H1 (cell line): ENCODE results near the gene CLDN14. TPM values are rescaled to one million over a fixed set of nuclear protein-coding genes. Genes with fewer than 3 reads are reported as not detected.

Experiments
- CTCF ChIA-PET: fragments of 300-600 bp; sonication (Branson Sonifier 250); formaldehyde crosslinking; loops from one replicate; lab custom pipeline; 2021; ENCODE audit not compliant: partially characterized antibody; lab: Charles Lee
- POLR2A ChIA-PET: fragments of 300-600 bp; sonication (Branson Sonifier 250); formaldehyde crosslinking; loops from one replicate; lab custom pipeline; 2021; ENCODE audit warnings: inconsistent platforms; ENCODE audit not compliant: partially characterized antibody; lab: Charles Lee
- DNase-seq, 2 experiments: peaks; one replicate each; pipeline versions ENCODE4 v3.0.0 to v3.0.0-alpha.2; 2010 to 2022; ENCODE audit warnings: low spot score in 2 of 2, low read depth in 1 of 2, mixed read lengths in 1 of 2
- FAIRE-seq: peaks from 2 replicates; lab custom pipeline; 2011; peaks lifted over from hg19 to GRCh38; lab: Jason Lieb, UNC
- H2AFZ ChIP-seq: 2 replicates; pipeline ENCODE4 v1.8.1; 2012; ENCODE audit warnings: low read length, inconsistent platforms
- H2AK5ac ChIP-seq: 2 replicates; pipeline ENCODE4 v1.6.1; 2013; ENCODE audit warnings: low read depth, low read length
- H2BK120ac ChIP-seq: replicated peaks from 2 replicates; pipeline ENCODE3; 2013; ENCODE audit warnings: low read depth, low read length, inconsistent platforms
- H2BK12ac ChIP-seq: 2 replicates; pipeline ENCODE4 v1.6.1; 2013; ENCODE audit warnings: low read depth, low read length
- H2BK15ac ChIP-seq: 2 replicates; pipeline ENCODE4 v1.6.1; 2013; ENCODE audit warnings: low read length
- H2BK20ac ChIP-seq: 2 replicates; pipeline ENCODE4 v1.6.1; 2013; ENCODE audit warnings: low read length
- H2BK5ac ChIP-seq: 2 replicates; pipeline ENCODE4 v1.6.1; 2013; ENCODE audit warnings: low read depth, low read length
- H3K14ac ChIP-seq: 2 replicates; pipeline ENCODE4 v1.6.1; 2013; ENCODE audit warnings: inconsistent platforms; ENCODE audit not compliant: insufficient read length
- H3K18ac ChIP-seq: 2 replicates; pipeline ENCODE4 v1.6.1; 2013; ENCODE audit warnings: low read length; ENCODE audit errors: extremely low read depth
- H3K23ac ChIP-seq: 2 replicates; pipeline ENCODE4 v1.6.1; 2013; ENCODE audit warnings: inconsistent platforms; ENCODE audit not compliant: insufficient read length
- H3K23me2 ChIP-seq: 2 replicates; pipeline ENCODE4 v1.6.1; 2013; ENCODE audit warnings: low read depth, low read length
- H3K27ac ChIP-seq: 2 replicates; pipeline ENCODE4 v1.6.1; 2011; ENCODE audit warnings: low read depth, low read length, inconsistent platforms
- H3K27me3 ChIP-seq, 4 experiments: replicated peaks in 1 of 4; 1 replicate in 1 of 4; 2 replicates in 3 of 4; pipeline versions ENCODE4 v1.6.1 to v1.8.1; 2011 to 2013; ENCODE audit warnings: low read length in 3 of 4, mild to moderate bottlenecking in 3 of 4, inconsistent platforms in 2 of 4, mixed read lengths in 2 of 4, moderate library complexity in 1 of 4; ENCODE audit not compliant: control insufficient read depth in 3 of 4, insufficient read depth in 3 of 4; ENCODE audit errors: extremely low read depth in 1 of 4
- H3K36me3 ChIP-seq, 4 experiments: 2 replicates each; pipeline versions ENCODE4 v1.6.1 to v1.8.1; 2011 to 2013; ENCODE audit warnings: mild to moderate bottlenecking in 4 of 4, low read length in 3 of 4, moderate library complexity in 2 of 4, control low read depth in 1 of 4, inconsistent platforms in 1 of 4; ENCODE audit not compliant: insufficient read depth in 4 of 4, control insufficient read depth in 2 of 4
- H3K4ac ChIP-seq: replicated peaks from 2 replicates; pipeline ENCODE3; 2013; ENCODE audit warnings: low read length, low read depth, mixed read lengths, inconsistent platforms; ENCODE audit not compliant: insufficient read length
- H3K4me1 ChIP-seq, 4 experiments: replicated peaks in 1 of 4; 1 replicate in 1 of 4; 2 replicates in 3 of 4; pipeline versions ENCODE4 v1.6.1 to v1.8.1; 2011 to 2013; ENCODE audit warnings: low read length in 3 of 4, inconsistent platforms in 2 of 4, mixed read lengths in 1 of 4; ENCODE audit not compliant: insufficient read depth in 4 of 4, control insufficient read depth in 3 of 4
- H3K4me2 ChIP-seq, 2 experiments: 2 replicates each; pipeline versions ENCODE4 v1.6.1 to v1.8.1; 2011 to 2013; ENCODE audit warnings: low read depth in 2 of 2, low read length in 2 of 2, control low read depth in 1 of 2, inconsistent platforms in 1 of 2, mild to moderate bottlenecking in 1 of 2; ENCODE audit not compliant: insufficient read depth in 1 of 2
- H3K4me3 ChIP-seq, 4 experiments: fragments of 200-600, 300-600 bp in 1 of 4; sonication (generic), shearing (Covaris generic), sonication (Bioruptor Twin) in 1 of 4; 2 replicates each; pipeline versions ENCODE4 v1.5.1 to v1.8.1; 2011 to 2016; ENCODE audit warnings: low read length in 4 of 4, low read depth in 3 of 4, control low read depth in 2 of 4, inconsistent platforms in 2 of 4, mild to moderate bottlenecking in 2 of 4, mixed read lengths in 1 of 4, moderate library complexity in 1 of 4; ENCODE audit not compliant: insufficient read depth in 2 of 4; ENCODE audit errors: extremely low read depth in 1 of 4
- H3K56ac ChIP-seq: replicated peaks from 2 replicates; pipeline ENCODE3; 2013; ENCODE audit warnings: low read depth, mild to moderate bottlenecking, mixed read lengths, low read length, inconsistent platforms; ENCODE audit not compliant: insufficient read length
- H3K79me1 ChIP-seq: 2 replicates; pipeline ENCODE4 v1.6.1; 2013; ENCODE audit warnings: low read depth, low read length, control low read depth
- H3K79me2 ChIP-seq, 2 experiments: 2 replicates each; pipeline versions ENCODE4 v1.6.1 to v1.8.1; 2012 to 2013; ENCODE audit warnings: low read length in 2 of 2, mild to moderate bottlenecking in 2 of 2, inconsistent platforms in 1 of 2; ENCODE audit not compliant: insufficient read depth in 2 of 2, control insufficient read depth in 1 of 2
- H3K9ac ChIP-seq, 4 experiments: replicated peaks in 1 of 4; 1 replicate in 1 of 4; 2 replicates in 3 of 4; pipeline versions ENCODE4 v1.6.1 to v1.8.1; 2011 to 2013; ENCODE audit warnings: low read depth in 3 of 4, low read length in 3 of 4, control low read depth in 2 of 4, mild to moderate bottlenecking in 2 of 4, moderate library complexity in 2 of 4, inconsistent platforms in 1 of 4; ENCODE audit errors: extremely low read depth in 1 of 4
- H3K9me3 ChIP-seq, 2 experiments: 2 replicates each; pipeline versions ENCODE4 v1.6.1 to v1.8.1; 2012 to 2013; ENCODE audit warnings: mild to moderate bottlenecking in 2 of 2, moderate library complexity in 2 of 2, control low read depth in 1 of 2, inconsistent platforms in 1 of 2, low read depth in 1 of 2, low read length in 1 of 2, mixed read lengths in 1 of 2; ENCODE audit not compliant: insufficient read depth in 2 of 2
- H4K20me1 ChIP-seq, 2 experiments: replicated peaks in 1 of 2; 2 replicates each; pipeline versions ENCODE3 to v1.8.1; 2011 to 2013; ENCODE audit warnings: inconsistent platforms in 2 of 2, low read length in 2 of 2, mild to moderate bottlenecking in 1 of 2; ENCODE audit not compliant: insufficient read depth in 2 of 2, control insufficient read depth in 1 of 2
- H4K5ac ChIP-seq: 2 replicates; pipeline ENCODE4 v1.6.1; 2013; ENCODE audit warnings: low read length, low read depth, mixed read lengths, inconsistent platforms; ENCODE audit not compliant: insufficient read length
- H4K8ac ChIP-seq: 2 replicates; pipeline ENCODE4 v1.8.0; 2013; ENCODE audit warnings: mild to moderate bottlenecking, moderate library complexity, low read length, inconsistent platforms; ENCODE audit not compliant: insufficient read depth; ENCODE audit errors: extremely low read depth
- H4K91ac ChIP-seq: replicated peaks from 2 replicates; pipeline ENCODE3; 2013; ENCODE audit warnings: low read length, mixed read lengths, inconsistent platforms; ENCODE audit not compliant: insufficient read length
- CREB1 ChIP-seq: IDR thresholded peaks from 2 replicates; pipeline ENCODE4 v1.6.1; 2012; ENCODE audit warnings: inconsistent platforms
- EP300 ChIP-seq, 2 experiments: IDR thresholded peaks; 1 replicate in 1 of 2; 2 replicates in 1 of 2; pipeline ENCODE4 v1.6.1; 2011 to 2012; ENCODE audit warnings: low read depth in 2 of 2, low read length in 2 of 2, mild to moderate bottlenecking in 2 of 2, borderline replicate concordance in 1 of 2, inconsistent platforms in 1 of 2, moderate library complexity in 1 of 2
- MAFK ChIP-seq: IDR thresholded peaks from 2 replicates; pipeline ENCODE4 v1.6.1; 2012; ENCODE audit warnings: low read depth, mild to moderate bottlenecking, improper control_type of control experiment, low read length
- RAD21 ChIP-seq, 2 experiments: IDR thresholded peaks in 1 of 2; conservative IDR thresholded peaks in 1 of 2; 2 replicates each; pipeline ENCODE4 v1.6.1; 2011; ENCODE audit warnings: low read depth in 2 of 2, low read length in 2 of 2, improper control_type of control experiment in 1 of 2, inconsistent platforms in 1 of 2, mild to moderate bottlenecking in 1 of 2, moderate library complexity in 1 of 2
- RBBP5 ChIP-seq: IDR thresholded peaks from 2 replicates; pipeline ENCODE4 v1.7.1; 2012; ENCODE audit warnings: low read depth, mild to moderate bottlenecking, inconsistent platforms, low read length, moderate library complexity, borderline replicate concordance
- RXRA ChIP-seq: IDR thresholded peaks from 2 replicates; pipeline ENCODE4 v1.6.1; 2011; ENCODE audit warnings: low read depth, mild to moderate bottlenecking, low read length, moderate library complexity; ENCODE audit not compliant: insufficient read depth
- SAP30 ChIP-seq: fragments of 300-600 bp; sonication (generic); IDR thresholded peaks from 2 replicates; pipeline ENCODE4 v1.7.1; 2012; ENCODE audit warnings: low read length, moderate library complexity, mild to moderate bottlenecking, inconsistent platforms; ENCODE audit not compliant: insufficient read depth, insufficient replicate concordance
- SIN3A ChIP-seq, 2 experiments: IDR thresholded peaks in 1 of 2; conservative IDR thresholded peaks in 1 of 2; 2 replicates each; pipeline ENCODE4 v1.6.1; 2011 to 2012; ENCODE audit warnings: low read length in 2 of 2, improper control_type of control experiment in 1 of 2, low read depth in 1 of 2, mild to moderate bottlenecking in 1 of 2
- SIRT6 ChIP-seq: IDR thresholded peaks from one replicate; pipeline ENCODE4 v1.7.1; 2012; ENCODE audit warnings: low read length, inconsistent platforms
- SUZ12 ChIP-seq: fragments of 200-600 bp; sonication (generic); IDR thresholded peaks from 2 replicates; pipeline ENCODE4 v1.6.1; 2012; ENCODE audit warnings: mild to moderate bottlenecking, inconsistent platforms, low read length, moderate library complexity, mixed read lengths
- TAF1 ChIP-seq: IDR thresholded peaks from 2 replicates; pipeline ENCODE4 v1.6.1; 2011; ENCODE audit warnings: mild to moderate bottlenecking, low read depth, low read length
- TCF12 ChIP-seq: IDR thresholded peaks from 2 replicates; pipeline ENCODE4 v1.6.1; 2011; ENCODE audit warnings: low read depth, mild to moderate bottlenecking, low read length
- TEAD4 ChIP-seq: IDR thresholded peaks from 2 replicates; pipeline ENCODE4 v1.6.1; 2012; ENCODE audit warnings: low read depth, low read length, inconsistent platforms, mixed read lengths
- WGBS, 2 experiments: shearing (Covaris generic) in 1 of 2; methylation state at CpG; one replicate each; pipeline versions ENCODE4 v1.1.6 to v1.1.7; 2013 to 2015; ENCODE audit warnings: low lambda C conversion rate in 2 of 2, mixed read lengths in 2 of 2, inconsistent platforms in 1 of 2, low coverage in 1 of 2, missing lambda C conversion rate in 1 of 2; ENCODE audit not compliant: insufficient replicate concordance in 2 of 2, insufficient coverage in 1 of 2, insufficient read length in 1 of 2; ENCODE audit errors: extremely low coverage in 1 of 2, missing lambda C conversion rate in 1 of 2; 5-methylcytosine and 5-hydroxymethylcytosine counted together
- polyA plus RNA-seq, 7 experiments: library from polyadenylated mRNA; depleted of rRNA in 3 of 7; stranded (reverse) in 5 of 7; unstranded in 2 of 7; fragments of >200 nt in 5 of 7; fragments of 200-250 nt in 2 of 7; gene quantifications; 1 replicate in 5 of 7; 2 replicates in 1 of 7; 4 replicates in 1 of 7; pipeline versions ENCODE4 v1.2.1 to v1.2.3, GENCODE V29; 2011 to 2013; ENCODE audit warnings: missing spikeins in 2 of 7, mixed read lengths in 2 of 7
- total RNA-seq: library from RNA; stranded (reverse); fragmentation: NEBNext Ultra II Directional; extraction: Animal tissue kit (Norgen Biotek cat#: 25700); gene quantifications from 2 replicates; pipeline ENCODE4 v1.2.1, GENCODE V29; 2021

CLDN14 gene
- total and polyA plus RNA-seq, 2 of the 8 experiments (the other 6 are each of a cell fraction or from before 2014, with no cell fraction given), result 0.08 TPM; not detected in 1

DNA sequence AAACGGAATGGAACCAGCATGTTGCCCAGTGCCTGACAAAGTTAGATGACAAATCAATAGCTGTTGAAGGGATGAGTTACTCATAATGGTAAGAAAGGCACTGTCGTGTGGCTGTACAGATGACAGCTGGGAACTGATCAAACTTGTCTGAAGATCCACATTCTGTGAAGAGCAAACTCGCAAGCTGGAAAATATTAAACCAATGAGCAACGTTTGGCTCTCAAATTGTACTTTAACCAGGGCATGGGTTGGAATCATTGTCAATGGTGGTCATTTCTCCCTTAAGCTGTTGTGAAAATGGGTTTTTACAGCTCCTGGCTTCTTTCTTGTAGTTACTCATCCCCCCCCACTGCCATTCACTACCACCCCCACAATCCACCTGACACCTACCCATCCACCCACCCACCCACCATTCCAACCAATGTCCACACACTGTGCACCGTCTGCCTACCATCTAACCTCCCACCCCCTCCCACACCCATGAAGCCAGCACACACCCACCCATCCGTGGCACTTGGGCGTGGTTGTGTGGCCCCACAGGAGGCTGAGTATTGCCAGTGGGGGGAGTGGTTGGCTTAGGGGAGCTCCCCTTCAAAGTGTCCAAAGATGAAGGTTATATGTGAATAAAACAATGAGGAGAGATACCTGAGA is 46.7 kb downstream of the CLDN14 start:
- H3K23me2 ChIP-seq, result no peaks in the 10 kb centered on the region
- H3K9ac ChIP-seq, result peak overlapping the region in 1 of 4 experiments; percentile 3; a peak in 1 of 7 replicates
- no peak overlapping the region for H2BK20ac ChIP-seq
- H4K5ac ChIP-seq, result no peak overlapping the region
- H3K9me3 ChIP-seq, result no peaks in the 10 kb centered on the region
- H3K23ac ChIP-seq, result no peak overlapping the region
- H2AFZ ChIP-seq, result no peak overlapping the region
- no peak for DNase-seq
- no peak overlapping the region for H3K4ac ChIP-seq
- no peaks in the 10 kb centered on the region; a peak in 1 of 7 replicates for H3K4me1 ChIP-seq
- H2BK5ac ChIP-seq, result no peak overlapping the region
- no peak overlapping the region for H3K27ac ChIP-seq
- no peak for FAIRE-seq
- H2BK12ac ChIP-seq, result no peak overlapping the region
- H2BK15ac ChIP-seq, result no peak overlapping the region
- no peaks in the 10 kb centered on the region for H3K36me3 ChIP-seq
- no peaks in the 10 kb centered on the region for H3K27me3 ChIP-seq
- no peak overlapping the region for H3K18ac ChIP-seq
- no peak overlapping the region for H2BK120ac ChIP-seq
- H3K79me2 ChIP-seq, result no peaks in the 10 kb centered on the region
- WGBS, 2 experiments, result 94% methylated on average over 7 of the region's 7 CpGs; no CpG with 5 or more reads in 1 of the 2 experiments
- H4K8ac ChIP-seq, result no peak overlapping the region
- H3K56ac ChIP-seq, result no peak overlapping the region
- CTCF ChIA-PET, result interaction anchor here (0.6 to 1.8 kb wide), 3 partner anchors 9 to 11 kb away, joined by 3 to 8 read pairs (median 3); no protein-coding TSS in a partner anchor
- no peak overlapping the region for H3K4me2 ChIP-seq
- H2AK5ac ChIP-seq, result no peak overlapping the region
- H3K79me1 ChIP-seq, result no peaks in the 10 kb centered on the region
- H4K91ac ChIP-seq, result no peak overlapping the region
- no peaks in the 10 kb centered on the region for H4K20me1 ChIP-seq
- POLR2A ChIA-PET, result no interaction called here
- no peak overlapping the region for H3K14ac ChIP-seq
- H3K4me3 ChIP-seq, result no peak overlapping the region
- TF ChIP-seq RAD21 (IDR thresholded peaks at IDR 0.05 in 1 of 2, conservative IDR thresholded peaks at IDR 0.05 in 1 of 2; ENCODE audit: low read depth in 2 of 2, low read length in 2 of 2) (no peak), SIRT6 (no peak), RXRA (no peak), RBBP5 (no peak), SUZ12 (no peak), MAFK (no peak), EP300 (IDR thresholded peaks at IDR 0.05; ENCODE audit: borderline replicate concordance in 1 of 2, low read depth in 2 of 2, low read length in 2 of 2) (no peak), TCF12 (no peak), TEAD4 (no peak), SIN3A (conservative IDR thresholded peaks at IDR 0.05 in 1 of 2, IDR thresholded peaks at IDR 0.05 in 1 of 2; ENCODE audit: low read depth in 1 of 2, low read length in 2 of 2) (no peak), SAP30 (no peak), CREB1 (no peak), TAF1 (no peak)
